Right lung (tissue), 5 donors: ENCODE results near the gene SLC38A11. TPM values are rescaled to one million over a fixed set of nuclear protein-coding genes. Genes with fewer than 3 reads are reported as not detected.

ENCODE experiments used
- polyA plus RNA-seq, 5 donors: library from polyadenylated mRNA; unstranded; fragments of 120-200 nt; gene quantifications; one replicate each; pipeline versions ENCODE4 v1.2.1 to v1.2.3, GENCODE V29; 2013; ENCODE audit warnings: inconsistent platforms in 1 of 5, low replicate concordance in 1 of 5; ENCODE audit not compliant: insufficient read length in 5 of 5, insufficient read depth in 1 of 5

Gene SLC38A11
- polyA plus RNA-seq, 5 donors, result 0.59 to 3.5 (median 1.8) TPM

Other genes with a start within 250 kb of the SLC38A11 start
- gene COBLL1, start 113.7 kb downstream of the SLC38A11 start, polyA plus RNA-seq, result 10 to 100 TPM; 14.6 to 26.4 (median 22.3) TPM
- gene SCN3A, start 248.5 kb upstream of the SLC38A11 start, polyA plus RNA-seq, result 1 to 10 TPM in 3 of 5 donors, under 1 TPM in 2; 0.45 to 1.7 (median 1.0) TPM